B cell (primary cell): ENCODE data around the gene SIGLEC14.

Experiments
- CTCF ChIP-seq: fragments of 200-600 bp; IDR thresholded peaks from one replicate; pipeline ENCODE4 v1.8.0; 2022; ENCODE audit warnings: antibody characterized with exemption, mild to moderate bottlenecking
- EZH2 ChIP-seq: IDR thresholded peaks from 2 replicates; pipeline ENCODE4 v1.6.1; 2012; ENCODE audit warnings: borderline replicate concordance, low read depth, mild to moderate bottlenecking, moderate library complexity, low read length; ENCODE audit not compliant: insufficient read depth, poor library complexity, severe bottlenecking

GRCh38 chr19:51594774-51595109 lies 51.9 kb downstream of the SIGLEC14 start:
- TF ChIP-seq CTCF (no peak), EZH2 (no peak)
